ENCODE results near the gene ZNF423.

DNA sequence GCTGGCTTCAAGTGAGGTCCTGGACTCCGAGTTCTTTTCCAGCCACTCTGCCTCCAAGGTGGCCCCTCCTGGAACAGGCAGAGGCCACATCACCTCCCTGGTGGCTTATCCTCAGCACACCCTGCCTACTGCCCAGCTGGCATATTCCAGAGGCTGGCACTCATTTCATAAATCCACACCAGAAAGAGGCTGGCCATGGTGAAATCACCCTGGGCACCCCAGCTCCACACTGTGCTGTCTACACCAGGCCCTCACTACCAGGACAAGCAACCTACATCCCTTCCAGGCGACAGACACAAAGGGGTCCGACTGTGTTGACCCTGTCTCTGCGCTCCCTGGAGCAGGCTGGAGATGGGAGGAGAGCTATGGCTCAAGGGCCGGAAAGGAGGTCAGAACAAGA, 382.1 kb downstream of the ZNF423 start:
- TF ChIP-seq POLR2AphosphoS5 (IDR thresholded peaks at IDR 0.05; ENCODE audit: low read depth, low read length): no peak
- TF ChIP-seq CTCF (IDR thresholded peaks at IDR 0.05): no peak
- no peak for TF ChIP-seq REST (IDR thresholded peaks at IDR 0.05; ENCODE audit: insufficient read depth in 1 of 2, low read depth in 2 of 2, low read length in 1 of 2)
- no peak for TF ChIP-seq SIN3A (IDR thresholded peaks at IDR 0.05; ENCODE audit: borderline replicate concordance, insufficient read depth, low read depth, low read length)
